ENCODE measurements around the gene MBD3L5.

- TF ChIP-seq CTCF (IDR thresholded peaks at IDR 0.05; ENCODE audit: extremely low read depth in 1 of 2, insufficient read depth in 1 of 2, low read depth in 1 of 2, low read length in 2 of 2), result no peak
- TF ChIP-seq POLR2A (IDR thresholded peaks at IDR 0.05; ENCODE audit: low read depth, low read length), result no peak
- TF ChIP-seq MYC (IDR thresholded peaks at IDR 0.05; ENCODE audit: low read depth, low read length), result no peak
- no peak for TF ChIP-seq POLR2AphosphoS5 (IDR thresholded peaks at IDR 0.05; ENCODE audit: insufficient read depth, low read depth, low read length)
- TF ChIP-seq JUN (IDR thresholded peaks at IDR 0.05; ENCODE audit: borderline replicate concordance, insufficient read depth, insufficient read length, low read depth), result no peak
- TF ChIP-seq MAX (IDR thresholded peaks at IDR 0.05; ENCODE audit: insufficient read depth, insufficient read length), result no peak
These were observed 38.2 kb downstream of the MBD3L5 start for GRCh38 chr19:7068599-7068998.

Data from endothelial cell of umbilical vein (primary cell).